HCT116 (cell line): ENCODE results near the gene LGALS4. TPM values are rescaled to one million over a fixed set of nuclear protein-coding genes. Genes with fewer than 3 reads are reported as not detected.
"Not testable (repeated sequence)": the region's sequence is repeated elsewhere in the genome, so short reads cannot be mapped to it uniquely, and the experiment has no call there.

Source experiments
- ATAC-seq: fragments of 200-7000 bp; cut with Tn5 transposase; 2 replicates; pipeline ENCODE4 v1.9.1; 2020; ENCODE audit warnings: mild to moderate bottlenecking, moderate library complexity
- BruUV-seq: library from RNA; stranded (reverse); fragments of 400-500 nt; replicated peaks from 2 replicates; lab custom pipeline; 2021; lab: Mats Ljungman, UMichigan
- CTCF ChIA-PET: fragments of 300-600 bp; sonication (Branson Sonifier 250); formaldehyde crosslinking; loops from one replicate; lab custom pipeline; 2021; ENCODE audit warnings: antibody characterized with exemption; lab: Charles Lee
- POLR2A ChIA-PET: fragments of 300-600, 350-600 bp; sonication (Branson Sonifier 250); formaldehyde crosslinking; loops from one replicate; lab custom pipeline; 2021; ENCODE audit warnings: antibody characterized with exemption; lab: Charles Lee
- RAD21 ChIA-PET, 2 experiments: fragments of 300-600 bp; sonication (Branson Sonifier 250); formaldehyde crosslinking; loops; one replicate each; lab custom pipeline; 2023; ENCODE audit warnings: low total read pairs in 2 of 2; ENCODE audit not compliant: uncharacterized antibody in 2 of 2, unreplicated experiment in 2 of 2, low non-redundant PET in 1 of 2; lab: Charles Lee
- DNase-seq: peaks from one replicate; pipeline ENCODE4 v3.0.0-alpha.2; 2010; ENCODE audit warnings: low read depth, low spot score
- H2AFZ ChIP-seq: fragments of 200-600 bp; shearing (Covaris generic), sonication (generic); 2 replicates; pipeline ENCODE4 v1.6.1; 2017; ENCODE audit warnings: low read depth, mixed run types, mixed read lengths, antibody characterized with exemption, low read length; ENCODE audit not compliant: poor library complexity, severe bottlenecking
- H3K27ac ChIP-seq: 2 replicates; pipeline ENCODE4 v1.5.1; 2012; ENCODE audit warnings: low read depth, low read length
- H3K27me3 ChIP-seq: fragments of 200-600 bp; sonication (generic); 2 replicates; pipeline ENCODE4 v1.6.1; 2016; ENCODE audit warnings: mixed run types, low read length, mixed read lengths; ENCODE audit not compliant: insufficient read depth
- H3K36me3 ChIP-seq, 2 experiments: fragments of 200-500 bp in 1 of 2; fragments of 200-600 bp in 1 of 2; sonication (Bioruptor generic) in 1 of 2; sonication (generic) in 1 of 2; 2 replicates each; pipeline versions ENCODE4 v1.5.1 to v1.6.1; 2014 to 2016; ENCODE audit warnings: low read length in 2 of 2, inconsistent platforms in 1 of 2, mixed read lengths in 1 of 2, mixed run types in 1 of 2; ENCODE audit not compliant: insufficient read depth in 2 of 2, control insufficient read depth in 1 of 2
- H3K4me1 ChIP-seq, 2 experiments: fragments of 200-600 bp in 1 of 2; sonication (generic) in 1 of 2; 2 replicates each; pipeline versions ENCODE4 v1.5.1 to v1.6.1; 2012 to 2017; ENCODE audit warnings: low read length in 2 of 2, inconsistent platforms in 1 of 2, mild to moderate bottlenecking in 1 of 2, mixed read lengths in 1 of 2, mixed run types in 1 of 2, moderate library complexity in 1 of 2; ENCODE audit not compliant: insufficient read depth in 2 of 2, control insufficient read depth in 1 of 2
- H3K4me2 ChIP-seq: fragments of 200-600 bp; sonication (generic); 2 replicates; pipeline ENCODE4 v1.6.1; 2017; ENCODE audit warnings: mixed run types, low read length, mixed read lengths
- H3K4me3 ChIP-seq, 2 experiments: fragments of 200-600 bp in 1 of 2; sonication (generic) in 1 of 2; replicated peaks in 1 of 2; 2 replicates each; pipeline ENCODE4 v1.5.1; 2011 to 2016; ENCODE audit warnings: low read length in 2 of 2, control low read depth in 1 of 2, low read depth in 1 of 2, mild to moderate bottlenecking in 1 of 2, mixed read lengths in 1 of 2, mixed run types in 1 of 2
- H3K79me2 ChIP-seq: fragments of 200-600 bp; sonication (generic); 2 replicates; pipeline ENCODE4 v1.6.1; 2017; ENCODE audit warnings: mild to moderate bottlenecking, mixed run types, low read length, moderate library complexity, mixed read lengths; ENCODE audit not compliant: insufficient read depth
- H3K9ac ChIP-seq: fragments of 200-600 bp; sonication (generic); 2 replicates; pipeline ENCODE4 v1.6.1; 2016; ENCODE audit warnings: low read length, mixed read lengths
- H3K9me2 ChIP-seq: fragments of 200-600 bp; sonication (generic), shearing (Covaris generic); 2 replicates; pipeline ENCODE4 v1.6.1; 2017; ENCODE audit warnings: mixed run types, mild to moderate bottlenecking, moderate library complexity; ENCODE audit not compliant: insufficient read depth
- H3K9me3 ChIP-seq, 2 experiments: fragments of 200-500 bp in 1 of 2; fragments of 200-600 bp in 1 of 2; sonication (Bioruptor generic) in 1 of 2; sonication (generic) in 1 of 2; 2 replicates each; pipeline ENCODE4 v1.6.1; 2014 to 2017; ENCODE audit warnings: low read length in 2 of 2, mixed read lengths in 2 of 2, inconsistent platforms in 1 of 2, low read depth in 1 of 2, mild to moderate bottlenecking in 1 of 2, mixed run types in 1 of 2, moderate library complexity in 1 of 2; ENCODE audit not compliant: control insufficient read depth in 1 of 2, insufficient read depth in 1 of 2
- H4K20me1 ChIP-seq: fragments of 200-600 bp; sonication (generic), shearing (Covaris generic); 2 replicates; pipeline ENCODE4 v1.6.1; 2017; ENCODE audit warnings: mixed run types, mild to moderate bottlenecking, moderate library complexity; ENCODE audit not compliant: insufficient read depth
- intact Hi-C: fragments of 100-400 bp; cut with micrococcal nuclease; formaldehyde crosslinking; loops from 2 replicates; pipeline ENCODE4 v1.10.0; 2022
- total RNA-seq: library from RNA; stranded (reverse); gene quantifications from one replicate; pipeline ENCODE4 v1.2.1, GENCODE V29; 2021; ENCODE audit not compliant: unreplicated experiment

LGALS4 gene
- total RNA-seq, 1 experiment from 2014 or later, result 0.86 TPM

DNA sequence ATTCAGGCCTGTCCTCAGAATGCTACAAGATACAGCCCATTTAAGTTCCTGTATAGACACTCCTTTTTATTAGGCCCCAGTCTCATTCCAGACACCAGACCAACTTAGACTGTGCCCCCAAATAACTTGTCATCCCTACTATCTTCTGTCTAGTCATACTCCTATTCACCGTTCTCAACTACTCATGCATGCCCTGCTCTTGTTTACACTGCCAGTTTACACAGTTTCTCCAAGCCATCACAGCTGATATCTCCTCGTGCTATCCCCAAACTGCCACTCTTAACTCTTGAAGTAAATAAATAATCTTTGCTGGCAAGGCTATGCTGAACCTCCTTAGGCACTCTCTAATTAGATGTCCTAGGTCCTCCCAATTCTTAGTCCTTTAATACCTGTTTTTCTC is 58.5 kb downstream of the LGALS4 start:
- intact Hi-C loops, BruUV-seq, ATAC-seq: not testable (repeated sequence)

DNA sequence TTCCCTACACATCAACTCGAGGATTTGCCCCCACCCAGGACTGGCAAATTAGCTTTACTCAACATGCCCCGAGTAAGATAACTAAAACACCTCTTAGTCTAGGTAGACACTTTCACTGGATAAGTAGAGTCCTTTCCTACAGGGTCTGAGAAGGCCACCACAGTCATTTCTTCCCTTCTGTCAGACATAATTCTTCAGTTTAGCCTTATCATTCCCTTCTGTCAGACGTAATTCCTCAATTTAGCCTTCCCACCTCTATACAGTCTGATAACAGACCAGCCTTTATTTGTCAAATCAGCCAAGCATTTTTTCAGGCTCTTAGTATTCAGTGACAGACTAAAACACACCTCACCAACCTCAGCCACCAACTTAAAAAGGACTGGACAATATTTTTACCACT is 59.0 kb downstream of the LGALS4 start:
- H3K9ac ChIP-seq, H3K27me3 ChIP-seq, H3K9me3 ChIP-seq, CTCF ChIA-PET, H3K79me2 ChIP-seq, H3K9me2 ChIP-seq, H2AFZ ChIP-seq, DNase-seq, ATAC-seq, H3K4me3 ChIP-seq, H3K36me3 ChIP-seq, BruUV-seq, RAD21 ChIA-PET, H4K20me1 ChIP-seq, POLR2A ChIA-PET, H3K4me2 ChIP-seq, H3K27ac ChIP-seq, intact Hi-C loops, H3K4me1 ChIP-seq: not testable (repeated sequence)

More for the DNA sequence above, 58.5 kb downstream of the LGALS4 start:
- H3K79me2 ChIP-seq, H3K27ac ChIP-seq, H3K27me3 ChIP-seq, H3K36me3 ChIP-seq, H3K4me1 ChIP-seq, RAD21 ChIA-PET, H4K20me1 ChIP-seq, DNase-seq, H3K4me2 ChIP-seq, CTCF ChIA-PET, H3K9me2 ChIP-seq, H3K4me3 ChIP-seq, POLR2A ChIA-PET, H3K9ac ChIP-seq, H2AFZ ChIP-seq, H3K9me3 ChIP-seq: not testable (repeated sequence)

Other genes starting within 250 kb of the LGALS4 start
- gene MAP4K1, start 195.0 kb downstream of the LGALS4 start, total RNA-seq, result 9.1 TPM
- gene EIF3K, start 193.8 kb downstream of the LGALS4 start, total RNA-seq, result 313 TPM
- 651 TPM for gene ACTN4, start 165.3 kb downstream of the LGALS4 start, total RNA-seq
- 8.8 TPM for gene CAPN12, start 68.5 kb downstream of the LGALS4 start, total RNA-seq
- not detected for gene LGALS7, start 39.4 kb downstream of the LGALS4 start, total RNA-seq
- gene LGALS7B, start 23.7 kb downstream of the LGALS4 start, total RNA-seq, result 2.4 TPM
- gene ECH1, start 18.8 kb upstream of the LGALS4 start, total RNA-seq, result 81.3 TPM
- 551 TPM for gene HNRNPL, start 37.0 kb upstream of the LGALS4 start, total RNA-seq
- gene RINL, start 65.3 kb upstream of the LGALS4 start, total RNA-seq, result 28.6 TPM
- 15.4 TPM for gene SIRT2, start 86.7 kb upstream of the LGALS4 start, total RNA-seq
- 51.2 TPM for gene NFKBIB, start 87.0 kb upstream of the LGALS4 start, total RNA-seq
- 1.2 TPM for gene CCER2, start 99.2 kb upstream of the LGALS4 start, total RNA-seq
- 58.2 TPM for gene SARS2, start 117.8 kb upstream of the LGALS4 start, total RNA-seq
- 97.7 TPM for gene MRPS12, start 118.0 kb upstream of the LGALS4 start, total RNA-seq
- gene FBXO17, start 162.8 kb upstream of the LGALS4 start, total RNA-seq, result 18.5 TPM
- 16.4 TPM for gene FBXO27, start 219.6 kb upstream of the LGALS4 start, total RNA-seq